Stomach (tissue), 9 donors: Measurements from ENCODE around the gene TLE2. TPM values are rescaled to one million over a fixed set of nuclear protein-coding genes. Genes with fewer than 3 reads are reported as not detected.

Source experiments
- DNase-seq, 2 donors: peaks; one replicate each; pipeline versions ENCODE4 v3.0.0 to v3.0.0-alpha.2; 2013 to 2019
- H3K27ac ChIP-seq, 5 donors: fragments of 200-600 bp in 4 of 5; sonication (generic) in 4 of 5; one replicate each; pipeline ENCODE4 v1.5.1; 2013 to 2019; ENCODE audit warnings: mild to moderate bottlenecking in 1 of 5, moderate library complexity in 1 of 5
- H3K27me3 ChIP-seq, 3 donors: fragments of 200-600 bp; sonication (generic); one replicate each; pipeline ENCODE4 v1.5.1; 2017 to 2019; ENCODE audit warnings: mixed run types in 1 of 3
- H3K36me3 ChIP-seq, 4 donors: fragments of 200-600 bp; sonication (generic); 1 replicate in 3 of 4; 2 replicates in 1 of 4; pipeline ENCODE4 v1.5.1; 2016 to 2019
- H3K4me1 ChIP-seq, 4 donors: fragments of 200-600 bp; sonication (generic); one replicate each; pipeline ENCODE4 v1.5.1; 2016 to 2019
- H3K4me3 ChIP-seq, 4 donors: fragments of 200-600 bp; sonication (generic) in 3 of 4; one replicate each; pipeline ENCODE4 v1.5.1; 2016 to 2019; ENCODE audit warnings: mild to moderate bottlenecking in 1 of 4
- H3K9me3 ChIP-seq, 4 donors: fragments of 200-600 bp; sonication (generic); one replicate each; pipeline ENCODE4 v1.5.1; 2016 to 2019
- EP300 ChIP-seq: sonication (generic); formaldehyde crosslinking; IDR thresholded peaks from one replicate; pipeline ENCODE4 v1.6.1; 2017; ENCODE audit warnings: antibody characterized with exemption
- POLR2A ChIP-seq, 4 donors: fragments of 450-650 bp; IDR thresholded peaks; one replicate each; pipeline ENCODE4 v1.6.1; 2016; ENCODE audit warnings: antibody characterized with exemption in 4 of 4, control low read depth in 2 of 4, mild to moderate bottlenecking in 1 of 4, moderate library complexity in 1 of 4
- POLR2AphosphoS5 ChIP-seq, 3 donors: sonication (generic); formaldehyde crosslinking; IDR thresholded peaks; one replicate each; pipeline ENCODE4 v1.6.1; 2016; ENCODE audit warnings: antibody characterized with exemption in 3 of 3
- WGBS, 5 donors: extraction: QIAGEN DNeasy Blood & Tissue Kit in 3 of 5; methylation state at CpG; one replicate each; pipeline versions ENCODE4 v1.1.5 to v1.1.7; 2013 to 2018; 5-methylcytosine and 5-hydroxymethylcytosine counted together
- intact Hi-C: fragments of 100-400 bp; cut with DNase I; formaldehyde crosslinking; loops from one replicate; pipeline ENCODE4 v1.15.1; 2023; ENCODE audit warnings: low total_unique reads
- polyA plus RNA-seq, 3 donors: library from polyadenylated mRNA; stranded (reverse); fragments of 200-250 nt; gene quantifications; one replicate each; pipeline ENCODE4 v1.2.3, GENCODE V29; 2013
- total RNA-seq, 5 donors: library from RNA; depleted of rRNA; stranded (reverse); fragments of >200 nt; gene quantifications; one replicate each; pipeline versions ENCODE4 v1.1.0 to v1.2.3, GENCODE V29; 2014 to 2016
- TF ChIP-seq, protein P1 (sequence below), 7 experiments: fragments of 450-650 bp in 4 of 7; fragments of 200-600 bp in 3 of 7; sonication (generic) in 3 of 7; IDR thresholded peaks; one replicate each; pipeline ENCODE4 v1.5.1; 2016 to 2019; ENCODE audit warnings: antibody characterized with exemption in 7 of 7, control low read depth in 2 of 7, mild to moderate bottlenecking in 1 of 7
- donor health status: healthy with polysubstance abuse.
- donor health status: Bipolar disorder and iron deficiency.
- donor health status: healthy.

TLE2 gene
- total and polyA plus RNA-seq, 8 donors = 13.8 to 92.9 (median 23.8) TPM

DNA sequence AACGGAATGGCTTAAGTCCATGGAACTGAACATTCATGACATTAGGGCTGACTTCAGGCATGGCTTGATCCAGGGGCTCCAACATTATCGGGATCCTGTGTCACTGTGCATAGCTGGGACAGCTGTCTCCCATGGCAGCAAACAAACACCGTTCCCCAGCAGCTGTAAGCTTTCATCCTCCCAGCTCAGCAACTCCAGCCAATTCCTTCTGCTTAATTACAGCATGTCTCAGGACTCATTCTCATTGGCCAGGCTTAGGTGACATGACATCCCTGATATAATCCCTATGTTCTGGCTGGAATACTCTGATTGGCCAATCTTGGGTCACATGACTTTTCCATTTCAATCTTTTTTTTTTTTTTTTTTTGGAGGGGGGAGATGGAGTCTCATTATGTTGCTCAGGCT, 44.1 kb upstream of the TLE2 start:
- WGBS, 5 donors = 44 to 66% (median 51%) methylated on average over 3 of the region's 3 CpGs
- TF ChIP-seq POLR2AphosphoS5 (IDR thresholded peaks at IDR 0.05) (peak in 1 of 3 donors; percentile 19), EP300 (no peak)
- Histone ChIP-seq H3K9me3 (no peaks in the 10 kb centered on the region), H3K36me3 (no peaks in the 10 kb centered on the region), H3K27me3 (no peaks in the 10 kb centered on the region), H3K4me3 (no peak overlapping the region), H3K4me1 (peaks cover 6 to 22% (median 14%) of the 10 kb centered on the region in 4 donors), H3K27ac (no peak overlapping the region)
- intact Hi-C loops = no loop called here
- peak in 1 of 2 donors; percentile 84 for DNase-seq

DNA sequence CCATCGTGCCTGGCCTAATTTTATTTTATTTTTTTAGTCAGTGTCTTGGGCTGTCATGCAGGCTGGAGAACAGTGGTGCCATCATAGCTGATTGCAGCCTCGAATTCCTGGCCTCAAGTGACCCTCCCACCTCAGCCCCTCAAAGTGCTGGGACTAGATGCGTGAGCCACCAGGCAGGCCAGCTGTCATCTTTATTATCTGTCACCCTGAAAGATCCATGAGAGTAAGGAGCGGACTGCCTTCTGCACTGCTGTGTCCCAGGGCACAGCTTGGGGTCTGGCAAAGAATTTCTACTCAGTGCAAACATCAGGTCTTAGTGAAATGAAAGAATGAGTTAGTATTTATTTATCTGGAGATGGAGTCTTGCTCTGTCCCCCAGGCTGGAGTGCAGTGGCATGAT, 42.7 kb upstream of the TLE2 start:
- no peak for TF ChIP-seq POLR2AphosphoS5 (IDR thresholded peaks at IDR 0.05)
- no peak for TF ChIP-seq POLR2A (IDR thresholded peaks at IDR 0.05)
- TF ChIP-seq EP300 = no peak
- H3K27me3 ChIP-seq = no peaks in the 10 kb centered on the region
- H3K4me3 ChIP-seq = no peak overlapping the region
- intact Hi-C loops = no loop called here
- H3K9me3 ChIP-seq = no peaks in the 10 kb centered on the region
- no peaks in the 10 kb centered on the region for H3K36me3 ChIP-seq
- WGBS, 5 donors = 69 to 80% (median 73%) methylated on average over 4 of the region's 4 CpGs
- peaks cover 6 to 22% (median 14%) of the 10 kb centered on the region in 4 donors for H3K4me1 ChIP-seq
- DNase-seq = no peak
- H3K27ac ChIP-seq = no peak overlapping the region

DNA sequence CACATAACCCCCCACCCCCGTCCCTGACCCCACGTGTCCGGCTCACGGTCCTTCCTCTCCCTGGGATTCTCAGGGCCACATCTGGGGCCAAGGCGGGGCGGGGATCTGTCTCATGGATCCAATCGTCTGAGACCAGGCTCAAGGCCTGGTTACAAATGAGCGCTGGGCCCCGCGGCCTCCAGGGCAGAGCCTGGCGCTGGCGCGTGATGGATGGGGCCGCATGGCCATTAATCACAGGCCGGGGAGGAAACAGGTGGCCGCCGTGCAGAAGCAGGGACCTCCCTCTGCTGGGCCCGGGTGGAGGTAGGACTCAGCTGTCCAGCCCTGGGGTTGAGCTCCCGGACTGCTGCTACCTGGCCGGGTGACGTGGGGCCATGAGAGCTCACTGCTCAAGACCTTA, 39.0 kb upstream of the TLE2 start:
- Histone ChIP-seq H3K27ac (no peak overlapping the region), H3K36me3 (no peaks in the 10 kb centered on the region), H3K4me3 (no peak overlapping the region), H3K9me3 (no peaks in the 10 kb centered on the region), H3K27me3 (no peaks in the 10 kb centered on the region), H3K4me1 (peaks cover 9 to 18% (median 16%) of the 10 kb centered on the region in 4 donors)
- intact Hi-C loops = no loop called here
- 45 to 66% (median 64%) methylated on average over 4 to 21 of the region's 21 CpGs for WGBS, 5 donors
- TF ChIP-seq, protein P1, sequence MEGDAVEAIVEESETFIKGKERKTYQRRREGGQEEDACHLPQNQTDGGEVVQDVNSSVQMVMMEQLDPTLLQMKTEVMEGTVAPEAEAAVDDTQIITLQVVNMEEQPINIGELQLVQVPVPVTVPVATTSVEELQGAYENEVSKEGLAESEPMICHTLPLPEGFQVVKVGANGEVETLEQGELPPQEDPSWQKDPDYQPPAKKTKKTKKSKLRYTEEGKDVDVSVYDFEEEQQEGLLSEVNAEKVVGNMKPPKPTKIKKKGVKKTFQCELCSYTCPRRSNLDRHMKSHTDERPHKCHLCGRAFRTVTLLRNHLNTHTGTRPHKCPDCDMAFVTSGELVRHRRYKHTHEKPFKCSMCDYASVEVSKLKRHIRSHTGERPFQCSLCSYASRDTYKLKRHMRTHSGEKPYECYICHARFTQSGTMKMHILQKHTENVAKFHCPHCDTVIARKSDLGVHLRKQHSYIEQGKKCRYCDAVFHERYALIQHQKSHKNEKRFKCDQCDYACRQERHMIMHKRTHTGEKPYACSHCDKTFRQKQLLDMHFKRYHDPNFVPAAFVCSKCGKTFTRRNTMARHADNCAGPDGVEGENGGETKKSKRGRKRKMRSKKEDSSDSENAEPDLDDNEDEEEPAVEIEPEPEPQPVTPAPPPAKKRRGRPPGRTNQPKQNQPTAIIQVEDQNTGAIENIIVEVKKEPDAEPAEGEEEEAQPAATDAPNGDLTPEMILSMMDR (IDR thresholded peaks at IDR 0.05) = no peak
- no peak for TF ChIP-seq POLR2A (IDR thresholded peaks at IDR 0.05)
- TF ChIP-seq EP300 = no peak
- no peak for TF ChIP-seq POLR2AphosphoS5 (IDR thresholded peaks at IDR 0.05)
- DNase-seq = peak in 1 of 2 donors; percentile 91

DNA sequence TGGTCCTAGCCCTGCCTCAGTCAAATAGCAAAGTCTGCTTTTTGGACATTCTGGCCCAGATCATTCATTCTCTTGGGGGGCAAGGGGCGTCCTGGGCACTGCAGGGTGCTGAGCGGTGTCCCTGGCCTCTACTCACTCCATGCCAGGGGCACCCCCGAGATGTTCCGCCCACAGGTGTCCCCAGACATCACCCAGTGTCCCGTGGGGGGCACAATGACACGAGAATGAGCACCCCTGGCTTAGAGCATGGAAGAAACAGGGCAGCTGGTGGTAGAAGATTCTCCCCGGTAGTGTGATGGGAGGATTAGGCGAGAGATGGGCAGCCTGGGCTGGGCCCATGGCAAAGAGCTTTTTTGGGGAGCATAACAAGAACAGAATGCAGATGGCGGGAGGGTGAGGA, 38.5 kb upstream of the TLE2 start:
- 86 to 92% (median 90%) methylated on average over 9 of the region's 9 CpGs for WGBS, 5 donors
- no peaks in the 10 kb centered on the region for H3K36me3 ChIP-seq
- no peak for TF ChIP-seq POLR2AphosphoS5 (IDR thresholded peaks at IDR 0.05)
- TF ChIP-seq, protein P1 (IDR thresholded peaks at IDR 0.05) = no peak
- TF ChIP-seq POLR2A (IDR thresholded peaks at IDR 0.05) = no peak
- TF ChIP-seq EP300 = no peak
- no peak overlapping the region for H3K27ac ChIP-seq
- no peaks in the 10 kb centered on the region for H3K27me3 ChIP-seq
- no peaks in the 10 kb centered on the region for H3K9me3 ChIP-seq
- DNase-seq = no peak
- intact Hi-C loops = no loop called here
- H3K4me3 ChIP-seq = no peak overlapping the region
- peaks cover 14 to 23% (median 21%) of the 10 kb centered on the region in 4 donors for H3K4me1 ChIP-seq

DNA sequence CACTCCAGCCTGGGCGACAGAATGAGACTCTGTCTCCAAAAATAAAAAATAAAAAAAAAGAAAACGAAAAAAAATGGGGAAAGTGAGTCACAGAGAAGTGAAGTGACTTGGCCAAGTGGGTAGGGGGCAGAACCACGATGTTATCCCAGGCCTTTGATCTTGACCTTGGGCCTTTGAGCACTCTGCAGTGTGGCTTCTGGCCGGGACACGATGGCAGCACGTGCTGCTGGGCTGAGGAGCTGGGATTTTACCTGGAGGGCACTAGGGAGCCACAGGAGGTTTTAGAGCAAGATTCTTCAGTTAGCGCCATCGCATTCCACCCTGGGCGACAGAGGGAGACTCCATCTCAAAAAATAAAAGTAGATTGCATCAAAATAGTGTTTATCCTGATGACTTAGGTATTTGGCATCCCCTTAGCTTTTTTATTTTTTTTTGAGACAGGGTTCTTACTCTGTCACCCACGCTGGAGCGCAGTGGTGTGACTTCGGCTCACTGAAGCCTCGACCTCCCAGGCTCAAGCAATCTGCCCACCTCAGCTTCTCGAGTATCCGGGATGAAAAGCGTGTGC, 37.5 kb upstream of the TLE2 start:
- intact Hi-C loops = no loop called here
- H3K4me3 ChIP-seq = no peak overlapping the region
- no peak for DNase-seq

More for the DNA sequence above, 37.5 kb upstream of the TLE2 start:
- Histone ChIP-seq H3K36me3 (no peaks in the 10 kb centered on the region), H3K4me1 (peaks cover 14 to 24% (median 21%) of the 10 kb centered on the region in 4 donors), H3K9me3 (no peaks in the 10 kb centered on the region), H3K27ac (peak overlapping the region in 2 of 5 donors; percentile 54 to 71), H3K27me3 (no peaks in the 10 kb centered on the region)
- TF ChIP-seq POLR2A (IDR thresholded peaks at IDR 0.05) (no peak), EP300 (no peak), POLR2AphosphoS5 (IDR thresholded peaks at IDR 0.05) (no peak)
- TF ChIP-seq, protein P1 (IDR thresholded peaks at IDR 0.05) = no peak
- whole genome bisulfite sequencing, 5 donors = 84 to 89% (median 87%) methylated on average over 16 of the region's 16 CpGs
